GM12878 (cell line): ENCODE measurements around the gene SUGP2. TPM values are rescaled to one million over a fixed set of nuclear protein-coding genes. Genes with fewer than 3 reads are reported as not detected.

ENCODE experiments used
- ATAC-seq: fragments of 200-7000 bp; cut with Tn5 transposase; 3 replicates; pipeline ENCODE4 v1.9.1; 2020; ENCODE audit warnings: mild to moderate bottlenecking, moderate library complexity
- BruUV-seq: library from RNA; stranded (reverse); fragments of 400-500 nt; replicated peaks from 2 replicates; lab custom pipeline; 2021; lab: Mats Ljungman, UMichigan
- CTCF ChIA-PET: fragments of 300-600 bp; sonication (Branson Sonifier 250); formaldehyde crosslinking; extraction: SDS; loops from one replicate; lab custom pipeline; 2021; ENCODE audit warnings: inconsistent platforms; lab: Yijun Ruan, JAX
- POLR2A ChIA-PET: fragments of 350-600 bp; formaldehyde crosslinking; extraction: SDS; loops from one replicate; lab custom pipeline; 2021; ENCODE audit warnings: inconsistent platforms; lab: Charles Lee
- RAD21 ChIA-PET: fragments of 300-600 bp; sonication (Branson Sonifier 250); formaldehyde crosslinking; loops from one replicate; lab custom pipeline; 2023; ENCODE audit warnings: antibody characterized with exemption; ENCODE audit not compliant: unreplicated experiment; lab: Charles Lee
- SMC1A ChIA-PET: fragments of 300-600 bp; sonication (Branson Sonifier 250); formaldehyde crosslinking; loops from one replicate; lab custom pipeline; 2023; ENCODE audit not compliant: unreplicated experiment, uncharacterized antibody; lab: Charles Lee
- DNase-seq: peaks from one replicate; pipeline ENCODE4 v3.0.0-alpha.2; 2011; ENCODE audit warnings: low read depth, low spot score
- FAIRE-seq: peaks from 3 replicates; lab custom pipeline; 2011; peaks lifted over from hg19 to GRCh38; lab: Jason Lieb, UNC
- H2AFZ ChIP-seq: 2 replicates; pipeline ENCODE4 v1.6.0; 2011; ENCODE audit warnings: low read depth, low read length, control low read depth; ENCODE audit not compliant: control insufficient read depth
- H3K27ac ChIP-seq: 2 replicates; pipeline ENCODE4 v1.5.1; 2011; ENCODE audit warnings: control low read depth; ENCODE audit not compliant: control insufficient read depth, insufficient read depth
- H3K27me3 ChIP-seq, 2 experiments: replicated peaks in 1 of 2; 2 replicates each; pipeline versions ENCODE4 v1.6.0 to v1.6.1; 2011; ENCODE audit warnings: low read length in 1 of 2; ENCODE audit not compliant: control insufficient read depth in 2 of 2, insufficient read depth in 2 of 2
- H3K36me3 ChIP-seq, 2 experiments: 2 replicates each; pipeline ENCODE4 v1.5.1; 2011; ENCODE audit warnings: low read length in 1 of 2; ENCODE audit not compliant: control insufficient read depth in 2 of 2, insufficient read depth in 2 of 2
- H3K4me1 ChIP-seq: 2 replicates; pipeline ENCODE4 v1.6.1; 2011; ENCODE audit warnings: mild to moderate bottlenecking, low read length, moderate library complexity, mixed read lengths; ENCODE audit not compliant: control insufficient read depth, insufficient read depth
- H3K4me2 ChIP-seq: 2 replicates; pipeline ENCODE4 v1.6.0; 2011; ENCODE audit warnings: control low read depth; ENCODE audit not compliant: control insufficient read depth, insufficient read depth
- H3K4me3 ChIP-seq: fragments of 200-600 bp; sonication (generic); 2 replicates; pipeline ENCODE4 v1.5.1; 2016
- H3K79me2 ChIP-seq: 2 replicates; pipeline ENCODE4 v1.6.0; 2011; ENCODE audit warnings: low read length; ENCODE audit not compliant: control insufficient read depth, insufficient read depth
- H3K9ac ChIP-seq: 2 replicates; pipeline ENCODE4 v1.8.0; 2011; ENCODE audit warnings: low read length, control low read depth, mixed read lengths; ENCODE audit not compliant: control insufficient read depth, insufficient read depth
- H3K9me3 ChIP-seq: replicated peaks from 3 replicates; pipeline ENCODE4 v1.5.1; 2011; ENCODE audit warnings: mild to moderate bottlenecking, low read length; ENCODE audit not compliant: control insufficient read depth, insufficient read depth
- H4K20me1 ChIP-seq: 2 replicates; pipeline ENCODE4 v1.6.0; 2011; ENCODE audit not compliant: control insufficient read depth, insufficient read depth
- CREB1 ChIP-seq: IDR thresholded peaks from 2 replicates; pipeline ENCODE4 v1.6.1; 2012; ENCODE audit warnings: low read depth, mild to moderate bottlenecking, inconsistent platforms
- EGR1 ChIP-seq, 2 experiments: IDR thresholded peaks; 1 replicate in 1 of 2; 2 replicates in 1 of 2; pipeline ENCODE4 v1.6.1; 2011 to 2012; ENCODE audit warnings: low read depth in 2 of 2, low read length in 2 of 2, borderline replicate concordance in 1 of 2, mild to moderate bottlenecking in 1 of 2, moderate library complexity in 1 of 2
- FOXK2 ChIP-seq: fragments of 450-650 bp; IDR thresholded peaks from 2 replicates; pipeline ENCODE4 v1.6.1; 2017; ENCODE audit warnings: mild to moderate bottlenecking, moderate library complexity
- IKZF2 ChIP-seq, 2 experiments: fragments of 450-650 bp; IDR thresholded peaks; 2 replicates each; pipeline ENCODE4 v1.6.1; 2017; ENCODE audit warnings: mild to moderate bottlenecking in 2 of 2, moderate library complexity in 2 of 2
- MEF2B ChIP-seq: fragments of 450-650 bp; IDR thresholded peaks from 2 replicates; pipeline ENCODE4 v1.6.1; 2018; ENCODE audit warnings: mild to moderate bottlenecking, moderate library complexity; ENCODE audit not compliant: partially characterized antibody, poor library complexity, severe bottlenecking
- MLLT1 ChIP-seq: fragments of 450-650 bp; IDR thresholded peaks from 2 replicates; pipeline ENCODE4 v1.6.1; 2016; ENCODE audit warnings: mild to moderate bottlenecking
- PAX5 ChIP-seq: IDR thresholded peaks from 2 replicates; pipeline ENCODE4 v1.6.1; 2011; ENCODE audit warnings: low read depth, low read length, borderline replicate concordance
- RBBP5 ChIP-seq: fragments of 200-600 bp; sonication (generic); conservative IDR thresholded peaks from 2 replicates; pipeline ENCODE4 v1.6.1; 2016
- SIN3A ChIP-seq: IDR thresholded peaks from 2 replicates; pipeline ENCODE4 v1.6.1; 2012; ENCODE audit warnings: low read depth, low read length, improper control_type of control experiment
- SRF ChIP-seq, 2 experiments: IDR thresholded peaks; 2 replicates each; pipeline ENCODE4 v1.6.1; 2011; ENCODE audit warnings: low read depth in 2 of 2, low read length in 2 of 2, mild to moderate bottlenecking in 1 of 2, moderate library complexity in 1 of 2
- STAT1 ChIP-seq: fragments of 450-650 bp; conservative IDR thresholded peaks from 2 replicates; pipeline ENCODE4 v1.6.1; 2014; ENCODE audit warnings: antibody characterized with exemption, mild to moderate bottlenecking
- ZBED1 ChIP-seq: IDR thresholded peaks from 2 replicates; pipeline ENCODE4 v1.6.1; 2016; ENCODE audit warnings: borderline replicate concordance
- ZNF24 ChIP-seq: fragments of 450-650 bp; IDR thresholded peaks from 2 replicates; pipeline ENCODE4 v1.6.1; 2017; ENCODE audit warnings: antibody characterized with exemption, mild to moderate bottlenecking
- ZNF622 ChIP-seq: fragments of 450-650 bp; IDR thresholded peaks from 2 replicates; pipeline ENCODE4 v1.6.1; 2017; ENCODE audit warnings: mild to moderate bottlenecking, inconsistent platforms
- ZZZ3 ChIP-seq: IDR thresholded peaks from 2 replicates; pipeline ENCODE4 v1.6.1; 2011; ENCODE audit warnings: low read depth; ENCODE audit not compliant: control insufficient read depth, insufficient read length
- WGBS: methylation state at CpG from one replicate; pipeline ENCODE4 v1.1.6; 2016; ENCODE audit warnings: low lambda C conversion rate; ENCODE audit not compliant: insufficient replicate concordance, insufficient coverage; ENCODE audit errors: missing lambda C conversion rate; 5-methylcytosine and 5-hydroxymethylcytosine counted together
- in situ Hi-C: fragments of 300-500 bp; cut with MboI; formaldehyde crosslinking; loops from 9 replicates; pipeline ENCODE4 v1.14.3; 2018; ENCODE audit warnings: mixed read lengths
- intact Hi-C: fragments of 100-400 bp; cut with micrococcal nuclease; formaldehyde crosslinking; loops from one replicate; pipeline ENCODE4 v1.14.2; 2022; ENCODE audit not compliant: unreplicated experiment
- polyA plus RNA-seq, 11 experiments: library from polyadenylated mRNA; depleted of rRNA in 4 of 11; unstranded in 6 of 11; stranded (reverse) in 5 of 11; fragments of >200 nt; fragmentation: Nextera tagmentation in 4 of 11; fragmentation: Illumina TruSeq in 1 of 11; extraction: Ambion mirVana in 4 of 11; extraction: Trizol in 1 of 11; gene quantifications; 1 replicate in 1 of 11; 2 replicates in 10 of 11; pipeline versions ENCODE4 v1.2.1 to v1.2.3, GENCODE V29; 2011 to 2016; ENCODE audit warnings: inconsistent platforms in 2 of 11, missing spikeins in 2 of 11, low read depth in 1 of 11
- total RNA-seq, 4 experiments: library from RNA; depleted of rRNA in 3 of 4; stranded (reverse); fragments of >200 nt in 3 of 4; fragmentation: Illumina TruSeq in 1 of 4; extraction: Trizol in 1 of 4; gene quantifications; 2 replicates each; pipeline versions ENCODE4 v1.2.1 to v1.2.3, GENCODE V29; 2013 to 2021
- TF ChIP-seq, protein P1 (sequence below): fragments of 450-650 bp; IDR thresholded peaks from 2 replicates; pipeline ENCODE4 v1.6.1; 2014; ENCODE audit warnings: mild to moderate bottlenecking
- TF ChIP-seq, protein P2 (sequence below): fragments of 150-350 bp; IDR thresholded peaks from 2 replicates; pipeline ENCODE4 v1.6.1; 2016; ENCODE audit warnings: low read depth, low read length

SUGP2 gene
- total and polyA plus RNA-seq, 10 of the 15 experiments (the other 5 are each of a cell fraction or from before 2014, with no cell fraction given) = 15.0 to 120 (median 57.2) TPM

DNA sequence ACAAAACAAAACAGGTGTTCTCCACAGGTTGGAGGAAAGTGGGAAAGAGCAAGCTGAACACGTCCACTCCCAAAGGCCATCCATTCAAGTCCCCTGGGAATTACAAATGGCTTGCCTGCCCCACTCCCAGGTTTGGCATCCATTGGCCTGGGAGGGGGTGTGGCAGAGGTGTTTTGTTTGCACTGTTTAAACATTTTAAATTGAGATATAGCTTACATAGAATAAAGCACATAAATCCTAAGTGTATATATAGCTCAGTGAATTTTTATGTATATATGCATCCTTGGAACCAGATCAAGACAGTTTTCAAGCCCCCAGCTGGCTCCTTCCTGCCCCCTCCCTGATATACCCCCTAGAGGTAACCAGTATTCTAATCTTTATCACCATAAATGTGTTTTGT, 43.2 kb upstream of the SUGP2 start:
- ChIA-PET SMC1A (no interaction called here), RAD21 (no interaction called here), CTCF (interaction anchor here (0.7 kb wide), 1 partner anchor 19 kb away, joined by 3 read pairs; no protein-coding TSS in a partner anchor), POLR2A (no interaction called here)
- Histone ChIP-seq H4K20me1 (no peaks in the 10 kb centered on the region; the same call in 1 of the 2 replicates), H3K9me3 (no peaks in the 10 kb centered on the region), H3K9ac (no peak overlapping the region), H3K4me1 (no peaks in the 10 kb centered on the region), H3K4me2 (no peak overlapping the region), H3K79me2 (no peaks in the 10 kb centered on the region), H3K27me3 (no peaks in the 10 kb centered on the region), H3K36me3 (no peaks in the 10 kb centered on the region; a peak in 2 of 4 replicates), H2AFZ (no peak overlapping the region), H3K27ac (no peak overlapping the region), H3K4me3 (no peak overlapping the region)
- WGBS = 86% methylated on average over 1 of the region's 1 CpG
- ATAC-seq (no peak), DNase-seq (no peak), FAIRE-seq (no peak)
- intact Hi-C loops (no loop called here), in situ Hi-C loops (no loop called here)
- BruUV-seq = no TSS peak
- no peak for TF ChIP-seq ZNF24
- TF ChIP-seq MEF2B = no peak
- TF ChIP-seq EGR1 (IDR thresholded peaks at IDR 0.05; ENCODE audit: borderline replicate concordance in 1 of 2, low read depth in 2 of 2, low read length in 2 of 2) = no peak
- no peak for TF ChIP-seq ZNF622
- no peak for TF ChIP-seq ZBED1
- TF ChIP-seq, protein P1, sequence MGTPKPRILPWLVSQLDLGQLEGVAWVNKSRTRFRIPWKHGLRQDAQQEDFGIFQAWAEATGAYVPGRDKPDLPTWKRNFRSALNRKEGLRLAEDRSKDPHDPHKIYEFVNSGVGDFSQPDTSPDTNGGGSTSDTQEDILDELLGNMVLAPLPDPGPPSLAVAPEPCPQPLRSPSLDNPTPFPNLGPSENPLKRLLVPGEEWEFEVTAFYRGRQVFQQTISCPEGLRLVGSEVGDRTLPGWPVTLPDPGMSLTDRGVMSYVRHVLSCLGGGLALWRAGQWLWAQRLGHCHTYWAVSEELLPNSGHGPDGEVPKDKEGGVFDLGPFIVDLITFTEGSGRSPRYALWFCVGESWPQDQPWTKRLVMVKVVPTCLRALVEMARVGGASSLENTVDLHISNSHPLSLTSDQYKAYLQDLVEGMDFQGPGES = no peak
- TF ChIP-seq IKZF2 (IDR thresholded peaks at IDR 0.05) = no peak
- no peak for TF ChIP-seq FOXK2
- TF ChIP-seq MLLT1 = no peak
- TF ChIP-seq, protein P2, sequence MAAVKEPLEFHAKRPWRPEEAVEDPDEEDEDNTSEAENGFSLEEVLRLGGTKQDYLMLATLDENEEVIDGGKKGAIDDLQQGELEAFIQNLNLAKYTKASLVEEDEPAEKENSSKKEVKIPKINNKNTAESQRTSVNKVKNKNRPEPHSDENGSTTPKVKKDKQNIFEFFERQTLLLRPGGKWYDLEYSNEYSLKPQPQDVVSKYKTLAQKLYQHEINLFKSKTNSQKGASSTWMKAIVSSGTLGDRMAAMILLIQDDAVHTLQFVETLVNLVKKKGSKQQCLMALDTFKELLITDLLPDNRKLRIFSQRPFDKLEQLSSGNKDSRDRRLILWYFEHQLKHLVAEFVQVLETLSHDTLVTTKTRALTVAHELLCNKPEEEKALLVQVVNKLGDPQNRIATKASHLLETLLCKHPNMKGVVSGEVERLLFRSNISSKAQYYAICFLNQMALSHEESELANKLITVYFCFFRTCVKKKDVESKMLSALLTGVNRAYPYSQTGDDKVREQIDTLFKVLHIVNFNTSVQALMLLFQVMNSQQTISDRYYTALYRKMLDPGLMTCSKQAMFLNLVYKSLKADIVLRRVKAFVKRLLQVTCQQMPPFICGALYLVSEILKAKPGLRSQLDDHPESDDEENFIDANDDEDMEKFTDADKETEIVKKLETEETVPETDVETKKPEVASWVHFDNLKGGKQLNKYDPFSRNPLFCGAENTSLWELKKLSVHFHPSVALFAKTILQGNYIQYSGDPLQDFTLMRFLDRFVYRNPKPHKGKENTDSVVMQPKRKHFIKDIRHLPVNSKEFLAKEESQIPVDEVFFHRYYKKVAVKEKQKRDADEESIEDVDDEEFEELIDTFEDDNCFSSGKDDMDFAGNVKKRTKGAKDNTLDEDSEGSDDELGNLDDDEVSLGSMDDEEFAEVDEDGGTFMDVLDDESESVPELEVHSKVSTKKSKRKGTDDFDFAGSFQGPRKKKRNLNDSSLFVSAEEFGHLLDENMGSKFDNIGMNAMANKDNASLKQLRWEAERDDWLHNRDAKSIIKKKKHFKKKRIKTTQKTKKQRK = no peak
- TF ChIP-seq SRF (IDR thresholded peaks at IDR 0.05; ENCODE audit: low read depth in 2 of 2, low read length in 2 of 2) = no peak
- no peak for TF ChIP-seq SIN3A
- TF ChIP-seq STAT1 = no peak
- TF ChIP-seq ZZZ3 = no peak
- TF ChIP-seq PAX5 = no peak
- TF ChIP-seq CREB1 = no peak
- no peak for TF ChIP-seq RBBP5
